MM.1S (cell line): ENCODE data around the gene XRCC5.
A peak's percentile ranks its signal among the peaks of the same experiment; 100 is the strongest.

Experiments
- DNase-seq: peaks from one replicate; pipeline ENCODE4 v3.0.0-alpha.2; 2015
- H2AFZ ChIP-seq: fragments of 300-600 bp; sonication (generic); 2 replicates; pipeline ENCODE4 v1.6.0; 2016; ENCODE audit warnings: antibody characterized with exemption, low read length
- H3F3A ChIP-seq: fragments of 300-600 bp; sonication (generic); 2 replicates; pipeline ENCODE4 v1.6.1; 2016; ENCODE audit warnings: mild to moderate bottlenecking, antibody characterized with exemption, low read length, moderate library complexity, mixed read lengths; ENCODE audit not compliant: insufficient read depth
- H3K27ac ChIP-seq: fragments of 300-600 bp; sonication (generic); 2 replicates; pipeline ENCODE4 v1.5.1; 2016; ENCODE audit warnings: mild to moderate bottlenecking, low read length
- H3K27me3 ChIP-seq: fragments of 300-600 bp; sonication (generic); replicated peaks from 2 replicates; pipeline ENCODE4 v1.6.0; 2016; ENCODE audit warnings: low read length; ENCODE audit not compliant: insufficient read depth
- H3K36me3 ChIP-seq: fragments of 300-600 bp; sonication (generic); replicated peaks from 2 replicates; pipeline ENCODE4 v1.6.1; 2016; ENCODE audit warnings: mild to moderate bottlenecking, low read length, mixed read lengths; ENCODE audit not compliant: insufficient read depth
- H3K4me1 ChIP-seq: fragments of 300-600 bp; sonication (generic); 2 replicates; pipeline ENCODE4 v1.6.1; 2016; ENCODE audit warnings: low read length, mixed read lengths
- H3K4me2 ChIP-seq: fragments of 300-600 bp; sonication (generic); 2 replicates; pipeline ENCODE4 v1.6.0; 2016; ENCODE audit warnings: low read depth, low read length
- H3K4me3 ChIP-seq: fragments of 300-600 bp; sonication (generic); 2 replicates; pipeline ENCODE4 v1.5.1; 2016; ENCODE audit warnings: low read length, mixed read lengths
- H3K79me2 ChIP-seq: fragments of 300-600 bp; sonication (generic); 2 replicates; pipeline ENCODE4 v1.6.1; 2016; ENCODE audit warnings: mixed run types, low read length, mixed read lengths
- H3K9ac ChIP-seq: fragments of 300-600 bp; sonication (generic); 2 replicates; pipeline ENCODE4 v1.6.1; 2016; ENCODE audit warnings: low read length, mixed read lengths
- H3K9me2 ChIP-seq: fragments of 300-600 bp; sonication (generic); replicated peaks from 2 replicates; pipeline ENCODE4 v1.6.1; 2016; ENCODE audit warnings: mild to moderate bottlenecking, low read length, mixed read lengths; ENCODE audit not compliant: insufficient read depth
- H3K9me3 ChIP-seq: fragments of 300-600 bp; sonication (generic); replicated peaks from 2 replicates; pipeline ENCODE4 v1.6.1; 2016; ENCODE audit warnings: mild to moderate bottlenecking, low read length, mixed read lengths; ENCODE audit not compliant: insufficient read depth
- H4K20me1 ChIP-seq: fragments of 300-600 bp; sonication (generic); 2 replicates; pipeline ENCODE4 v1.6.1; 2016; ENCODE audit warnings: mild to moderate bottlenecking, low read length, moderate library complexity, mixed read lengths; ENCODE audit not compliant: insufficient read depth
- EZH2 ChIP-seq: fragments of 300-600 bp; sonication (generic); optimal IDR thresholded peaks from 2 replicates; pipeline ENCODE3; 2017; ENCODE audit warnings: low read depth, mild to moderate bottlenecking, antibody characterized with exemption, low read length, mixed read lengths
- EZH2phosphoT487 ChIP-seq: fragments of 300-600 bp; sonication (generic); IDR thresholded peaks from 2 replicates; pipeline ENCODE4 v1.6.1; 2018; ENCODE audit warnings: antibody characterized with exemption, low read length
- TF ChIP-seq, protein P1 (sequence below): fragments of 300-600 bp; sonication (generic); IDR thresholded peaks from 2 replicates; pipeline ENCODE4 v1.5.1; 2016; ENCODE audit warnings: antibody characterized with exemption, low read length, mixed read lengths

Gene XRCC5

DNA sequence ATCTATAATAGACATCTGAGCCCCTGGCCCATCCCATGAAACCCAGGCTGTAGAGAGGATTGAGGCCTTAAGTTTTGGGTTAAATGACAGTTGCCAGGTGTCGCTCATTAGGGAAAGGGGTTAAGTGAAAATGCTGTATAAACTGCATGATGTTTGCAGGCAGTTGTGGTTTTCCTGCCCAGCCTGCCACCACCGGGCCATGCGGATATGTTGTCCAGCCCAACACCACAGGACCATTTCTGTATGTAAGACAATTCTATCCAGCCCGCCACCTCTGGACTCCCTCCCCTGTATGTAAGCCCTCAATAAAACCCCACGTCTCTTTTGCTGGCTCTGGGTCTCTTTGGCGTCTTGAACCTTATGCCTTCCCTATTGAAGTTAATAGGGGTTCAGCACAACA lies 110.7 kb downstream of the XRCC5 start:
- no peaks in the 10 kb centered on the region for H3K9me3 ChIP-seq
- no peak overlapping the region for H2AFZ ChIP-seq
- peak overlapping the region; percentile 97 for H3K27ac ChIP-seq
- H4K20me1 ChIP-seq, result no peaks in the 10 kb centered on the region
- no peaks in the 10 kb centered on the region for H3K27me3 ChIP-seq
- H3K9ac ChIP-seq, result peak overlapping the region; percentile 93
- peaks cover 85% of the 10 kb centered on the region for H3K4me1 ChIP-seq
- no peak for TF ChIP-seq EZH2
- TF ChIP-seq EZH2phosphoT487, result no peak
- TF ChIP-seq, protein P1, sequence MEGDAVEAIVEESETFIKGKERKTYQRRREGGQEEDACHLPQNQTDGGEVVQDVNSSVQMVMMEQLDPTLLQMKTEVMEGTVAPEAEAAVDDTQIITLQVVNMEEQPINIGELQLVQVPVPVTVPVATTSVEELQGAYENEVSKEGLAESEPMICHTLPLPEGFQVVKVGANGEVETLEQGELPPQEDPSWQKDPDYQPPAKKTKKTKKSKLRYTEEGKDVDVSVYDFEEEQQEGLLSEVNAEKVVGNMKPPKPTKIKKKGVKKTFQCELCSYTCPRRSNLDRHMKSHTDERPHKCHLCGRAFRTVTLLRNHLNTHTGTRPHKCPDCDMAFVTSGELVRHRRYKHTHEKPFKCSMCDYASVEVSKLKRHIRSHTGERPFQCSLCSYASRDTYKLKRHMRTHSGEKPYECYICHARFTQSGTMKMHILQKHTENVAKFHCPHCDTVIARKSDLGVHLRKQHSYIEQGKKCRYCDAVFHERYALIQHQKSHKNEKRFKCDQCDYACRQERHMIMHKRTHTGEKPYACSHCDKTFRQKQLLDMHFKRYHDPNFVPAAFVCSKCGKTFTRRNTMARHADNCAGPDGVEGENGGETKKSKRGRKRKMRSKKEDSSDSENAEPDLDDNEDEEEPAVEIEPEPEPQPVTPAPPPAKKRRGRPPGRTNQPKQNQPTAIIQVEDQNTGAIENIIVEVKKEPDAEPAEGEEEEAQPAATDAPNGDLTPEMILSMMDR, result no peak
- H3K9me2 ChIP-seq, result no peaks in the 10 kb centered on the region
- peak overlapping the region; percentile 60 for H3K4me3 ChIP-seq
- peaks cover 84% of the 10 kb centered on the region for H3F3A ChIP-seq
- H3K4me2 ChIP-seq, result peak overlapping the region; percentile 96
- H3K79me2 ChIP-seq, result peaks cover 33% of the 10 kb centered on the region
- DNase-seq, result peak; percentile 83
- H3K36me3 ChIP-seq, result no peaks in the 10 kb centered on the region

DNA sequence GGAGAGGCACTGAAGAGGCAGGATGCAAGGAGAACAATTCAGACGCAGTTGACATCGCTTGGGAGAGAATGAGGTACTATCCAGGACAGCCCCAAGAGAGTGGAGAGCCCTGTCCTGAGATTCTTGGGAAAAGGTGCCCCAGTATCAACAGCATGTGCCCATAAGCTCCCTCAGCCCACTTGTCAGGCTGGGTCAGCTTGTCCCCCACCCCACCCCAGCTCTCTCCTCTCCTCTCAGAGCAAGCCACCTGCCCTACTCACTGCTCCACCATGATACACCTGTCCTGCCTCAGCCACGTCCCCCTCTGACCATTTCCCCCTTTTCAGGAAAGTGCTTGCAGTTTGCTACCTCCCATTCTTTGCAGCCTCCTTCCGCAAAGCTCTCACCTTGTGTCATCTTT lies 111.8 kb downstream of the XRCC5 start:
- no peak for DNase-seq
- Histone ChIP-seq H3K9me2 (no peaks in the 10 kb centered on the region), H3K27ac (peak overlapping the region; percentile 97; the same call in 1 of the 2 replicates), H3K27me3 (no peaks in the 10 kb centered on the region), H3K9ac (peak overlapping the region; percentile 45; the same call in 1 of the 2 replicates), H3K79me2 (peaks cover 21% of the 10 kb centered on the region), H2AFZ (no peak overlapping the region), H3K9me3 (no peaks in the 10 kb centered on the region), H3K4me2 (no peak overlapping the region), H3K4me1 (peaks cover 74% of the 10 kb centered on the region), H3K36me3 (no peaks in the 10 kb centered on the region), H4K20me1 (no peaks in the 10 kb centered on the region), H3K4me3 (no peak overlapping the region), H3F3A (peaks cover 73% of the 10 kb centered on the region)
- TF ChIP-seq EZH2phosphoT487, result no peak
- TF ChIP-seq EZH2, result no peak

DNA sequence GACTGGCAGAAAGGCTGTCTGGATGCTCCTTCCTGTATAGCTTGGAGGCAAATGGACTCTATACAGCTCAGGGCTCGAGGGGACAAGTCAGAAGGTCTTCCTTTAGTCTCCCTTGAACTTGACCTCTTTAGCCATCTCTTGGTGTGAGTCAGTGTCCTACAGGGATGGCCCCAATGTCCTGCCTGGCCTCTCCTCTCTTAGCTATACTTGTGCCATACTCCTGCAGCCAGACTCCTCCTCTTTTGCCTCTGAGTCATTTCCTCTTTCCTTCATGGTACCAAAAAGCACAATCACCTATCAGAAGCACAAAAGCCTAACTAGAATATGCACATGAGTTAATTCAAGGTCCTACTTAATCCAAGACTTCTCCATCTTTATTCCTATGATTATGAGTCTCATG lies 112.7 kb downstream of the XRCC5 start:
- Histone ChIP-seq H3K9me3 (no peaks in the 10 kb centered on the region), H2AFZ (no peak overlapping the region), H3K27me3 (no peaks in the 10 kb centered on the region), H3K36me3 (no peaks in the 10 kb centered on the region), H3K4me3 (no peak overlapping the region), H3K9me2 (no peaks in the 10 kb centered on the region), H3K4me2 (peak overlapping the region; percentile 38), H4K20me1 (no peaks in the 10 kb centered on the region), H3K27ac (peak overlapping the region; percentile 97), H3K4me1 (peaks cover 66% of the 10 kb centered on the region), H3K79me2 (peaks cover 18% of the 10 kb centered on the region), H3K9ac (peak overlapping the region; percentile 45), H3F3A (peaks cover 65% of the 10 kb centered on the region)
- TF ChIP-seq, protein P1, result no peak
- TF ChIP-seq EZH2phosphoT487 (no peak), EZH2 (no peak)
- DNase-seq, result no peak

DNA sequence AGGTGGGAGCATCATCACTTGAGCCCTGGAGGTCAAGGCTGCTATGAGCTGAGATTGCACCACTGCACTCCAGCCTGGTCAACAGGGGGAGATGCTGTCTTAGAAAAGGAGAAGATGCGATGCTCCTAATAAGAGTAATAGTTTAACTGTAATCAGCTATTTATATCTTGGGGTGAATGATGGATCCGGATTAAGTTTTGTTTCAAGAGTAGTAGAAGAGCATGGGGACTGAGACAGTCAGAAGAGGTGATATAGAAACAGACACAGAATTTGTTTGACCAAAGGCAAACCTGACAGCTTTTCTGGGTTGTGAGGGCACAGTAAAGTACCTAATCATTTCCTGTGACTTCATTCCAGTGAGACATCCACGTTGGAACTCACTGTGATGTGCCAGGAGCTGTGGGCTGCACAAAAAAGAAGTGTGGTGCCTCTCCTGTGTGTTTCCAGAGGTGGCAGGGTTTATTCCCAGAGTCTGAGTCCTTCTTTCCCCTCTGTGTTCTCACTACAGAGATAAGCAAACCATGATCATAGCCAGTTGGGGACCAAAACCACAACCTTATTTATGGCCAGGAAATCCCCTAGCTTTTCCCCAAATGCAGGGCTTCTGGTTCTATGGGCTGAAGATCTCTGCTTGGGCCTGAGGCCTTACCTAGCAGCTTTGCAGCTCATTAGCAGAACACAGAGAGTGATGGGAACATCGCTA lies 113.7 kb downstream of the XRCC5 start:
- Histone ChIP-seq H3K4me1 (peaks cover 61% of the 10 kb centered on the region), H3K9me3 (no peaks in the 10 kb centered on the region), H3F3A (peaks cover 55% of the 10 kb centered on the region), H3K4me2 (peak overlapping the region; percentile 38), H4K20me1 (no peaks in the 10 kb centered on the region), H3K36me3 (no peaks in the 10 kb centered on the region), H3K27me3 (no peaks in the 10 kb centered on the region), H3K27ac (peak overlapping the region; percentile 97), H2AFZ (peak overlapping the region; percentile 26; the same call in 1 of the 2 replicates), H3K9ac (peak overlapping the region; percentile 45; the same call in 1 of the 2 replicates), H3K9me2 (no peaks in the 10 kb centered on the region), H3K4me3 (peak overlapping the region; percentile 2; the same call in 1 of the 2 replicates), H3K79me2 (peaks cover 18% of the 10 kb centered on the region)
- DNase-seq, result peak; percentile 85
- no peak for TF ChIP-seq EZH2phosphoT487
- TF ChIP-seq, protein P1, result peak; percentile 77
- no peak for TF ChIP-seq EZH2
